ENCODE results near the gene TEX28. TPM values are rescaled to one million over a fixed set of nuclear protein-coding genes. Genes with fewer than 3 reads are reported as not detected.

The TEX28 gene
- total RNA-seq, 1 experiment from 2014 or later, result not detected

DNA sequence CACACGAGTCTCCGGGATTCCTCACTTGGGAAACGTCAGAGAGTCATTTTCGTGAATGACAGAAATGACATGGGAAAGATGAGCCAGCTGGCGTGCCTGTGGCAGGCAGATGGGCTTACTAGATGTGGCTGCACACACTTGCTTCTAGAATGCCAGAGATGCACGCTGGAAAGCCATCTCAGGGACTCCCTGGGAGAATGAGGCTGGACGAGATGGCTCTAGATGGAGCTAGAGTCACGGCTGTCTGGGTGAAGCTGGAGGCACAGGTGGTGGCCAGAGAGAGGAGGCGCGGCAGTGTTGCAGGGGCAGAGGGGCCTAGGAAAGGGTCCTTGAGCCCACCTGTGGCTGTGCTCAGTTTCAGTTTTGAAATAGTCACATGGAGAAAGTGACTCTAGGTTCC lies 26.7 kb upstream of the TEX28 start:
- Histone ChIP-seq H3K4me1 (ENCODE audit: control insufficient read depth in 1 of 2, insufficient read depth in 2 of 2, low read length in 2 of 2) (no peaks in the 10 kb centered on the region; a peak in 1 of 4 replicates), H4K20me1 (ENCODE audit: insufficient read depth) (no peaks in the 10 kb centered on the region), H3K27me3 (ENCODE audit: insufficient read depth, low read length) (0 out of 2 replicates have a peak, but pooled peaks cover 5% of the 10 kb centered on the region), H3K4me3 (replicated peaks in 1 of 2; ENCODE audit: low read depth in 1 of 2, low read length in 2 of 2) (no peak overlapping the region), H2AFZ (ENCODE audit: low read depth, low read length, poor library complexity, severe bottlenecking) (no peak overlapping the region), H3K79me2 (ENCODE audit: insufficient read depth, low read length) (no peaks in the 10 kb centered on the region), H3K9me2 (ENCODE audit: insufficient read depth) (no peaks in the 10 kb centered on the region), H3K4me2 (ENCODE audit: low read length) (no peak overlapping the region), H3K36me3 (ENCODE audit: control insufficient read depth in 1 of 2, insufficient read depth in 2 of 2, low read length in 2 of 2) (no peaks in the 10 kb centered on the region), H3K9ac (ENCODE audit: low read length) (no peak overlapping the region), H3K9me3 (ENCODE audit: control insufficient read depth in 1 of 2, insufficient read depth in 1 of 2, low read depth in 1 of 2, low read length in 2 of 2) (no peaks in the 10 kb centered on the region), H3K27ac (ENCODE audit: low read depth, low read length) (no peak overlapping the region)
- CTCF ChIA-PET, result no interaction called here
- ATAC-seq (peak; percentile 66), DNase-seq (ENCODE audit: low read depth, low spot score) (no peak)
- RAD21 ChIA-PET (ENCODE audit: low non-redundant PET in 1 of 2, low total read pairs in 2 of 2, uncharacterized antibody in 2 of 2, unreplicated experiment in 2 of 2), result no interaction called here
- BruUV-seq (replicated peaks), result no TSS peak
- peak; percentile 39; the same call in 1 of the 2 replicates for TF ChIP-seq RAD21 (IDR thresholded peaks at IDR 0.05; ENCODE audit: low read depth)
- no peak for TF ChIP-seq CBX3 (IDR thresholded peaks at IDR 0.05; ENCODE audit: low read depth)
- intact Hi-C loops (cut with micrococcal nuclease), result no loop called here
- POLR2A ChIA-PET, result no interaction called here

DNA sequence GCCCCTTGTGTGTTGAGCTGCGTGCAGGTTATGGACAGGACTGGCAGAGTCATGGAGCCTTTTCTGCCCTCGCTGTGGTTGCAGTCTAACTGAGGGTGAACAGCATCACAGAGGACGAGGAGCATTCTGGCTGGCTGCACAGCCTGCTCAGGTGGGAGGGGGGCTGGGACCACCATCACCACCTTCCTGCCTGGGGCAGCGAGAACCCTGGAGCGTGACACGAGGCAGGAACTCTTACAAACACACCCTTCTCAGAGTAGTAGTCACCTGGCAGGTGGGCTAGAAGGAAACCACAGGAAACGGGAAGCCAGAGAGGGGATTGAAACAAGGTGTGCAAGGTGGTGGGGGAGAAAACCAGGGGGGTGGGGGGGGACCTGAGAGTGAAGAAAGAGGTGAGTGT lies 26.2 kb upstream of the TEX28 start:
- POLR2A ChIA-PET, result no interaction called here
- ATAC-seq, result no peak

More for the DNA sequence above, 26.2 kb upstream of the TEX28 start:
- Histone ChIP-seq H3K27ac (ENCODE audit: low read depth, low read length) (no peak overlapping the region), H3K4me2 (ENCODE audit: low read length) (no peak overlapping the region), H3K9me2 (ENCODE audit: insufficient read depth) (no peaks in the 10 kb centered on the region), H3K27me3 (ENCODE audit: insufficient read depth, low read length) (0 out of 2 replicates have a peak, but pooled peaks cover 5% of the 10 kb centered on the region), H3K79me2 (ENCODE audit: insufficient read depth, low read length) (no peaks in the 10 kb centered on the region), H2AFZ (ENCODE audit: low read depth, low read length, poor library complexity, severe bottlenecking) (no peak overlapping the region), H3K36me3 (ENCODE audit: control insufficient read depth in 1 of 2, insufficient read depth in 2 of 2, low read length in 2 of 2) (no peaks in the 10 kb centered on the region), H3K4me3 (replicated peaks in 1 of 2; ENCODE audit: low read depth in 1 of 2, low read length in 2 of 2) (no peak overlapping the region), H4K20me1 (ENCODE audit: insufficient read depth) (no peaks in the 10 kb centered on the region), H3K9me3 (ENCODE audit: control insufficient read depth in 1 of 2, insufficient read depth in 1 of 2, low read depth in 1 of 2, low read length in 2 of 2) (no peaks in the 10 kb centered on the region), H3K4me1 (ENCODE audit: control insufficient read depth in 1 of 2, insufficient read depth in 2 of 2, low read length in 2 of 2) (no peaks in the 10 kb centered on the region; a peak in 1 of 4 replicates), H3K9ac (ENCODE audit: low read length) (no peak overlapping the region)
- DNase-seq (ENCODE audit: low read depth, low spot score), result no peak
- BruUV-seq (replicated peaks), result no TSS peak
- CTCF ChIA-PET, result no interaction called here
- RAD21 ChIA-PET (ENCODE audit: low non-redundant PET in 1 of 2, low total read pairs in 2 of 2, uncharacterized antibody in 2 of 2, unreplicated experiment in 2 of 2), result no interaction called here
- TF ChIP-seq SP1 (IDR thresholded peaks at IDR 0.05; ENCODE audit: low read depth), result no peak
- TF ChIP-seq, protein P1, sequence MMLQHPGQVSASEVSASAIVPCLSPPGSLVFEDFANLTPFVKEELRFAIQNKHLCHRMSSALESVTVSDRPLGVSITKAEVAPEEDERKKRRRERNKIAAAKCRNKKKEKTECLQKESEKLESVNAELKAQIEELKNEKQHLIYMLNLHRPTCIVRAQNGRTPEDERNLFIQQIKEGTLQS (IDR thresholded peaks at IDR 0.05), result no peak
- TF ChIP-seq, protein P2, sequence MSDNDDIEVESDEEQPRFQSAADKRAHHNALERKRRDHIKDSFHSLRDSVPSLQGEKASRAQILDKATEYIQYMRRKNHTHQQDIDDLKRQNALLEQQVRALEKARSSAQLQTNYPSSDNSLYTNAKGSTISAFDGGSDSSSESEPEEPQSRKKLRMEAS (IDR thresholded peaks at IDR 0.05), result no peak
- TF ChIP-seq CEBPB (IDR thresholded peaks at IDR 0.05; ENCODE audit: low read depth), result no peak
- TF ChIP-seq EGR1 (IDR thresholded peaks at IDR 0.05; ENCODE audit: low read depth), result no peak
- TF ChIP-seq POLR2AphosphoS5 (IDR thresholded peaks at IDR 0.05; ENCODE audit: low read depth, low read length), result no peak
- TF ChIP-seq EZH2 (IDR thresholded peaks at IDR 0.05), result no peak
- no peak for TF ChIP-seq SRF (IDR thresholded peaks at IDR 0.05; ENCODE audit: low read depth)
- no peak for TF ChIP-seq ELF1 (IDR thresholded peaks at IDR 0.05; ENCODE audit: borderline replicate concordance, low read depth)
- no peak for TF ChIP-seq CBX3 (IDR thresholded peaks at IDR 0.05; ENCODE audit: low read depth)
- TF ChIP-seq FOSL1 (IDR thresholded peaks at IDR 0.05; ENCODE audit: low read depth), result no peak
- TF ChIP-seq, protein P3, sequence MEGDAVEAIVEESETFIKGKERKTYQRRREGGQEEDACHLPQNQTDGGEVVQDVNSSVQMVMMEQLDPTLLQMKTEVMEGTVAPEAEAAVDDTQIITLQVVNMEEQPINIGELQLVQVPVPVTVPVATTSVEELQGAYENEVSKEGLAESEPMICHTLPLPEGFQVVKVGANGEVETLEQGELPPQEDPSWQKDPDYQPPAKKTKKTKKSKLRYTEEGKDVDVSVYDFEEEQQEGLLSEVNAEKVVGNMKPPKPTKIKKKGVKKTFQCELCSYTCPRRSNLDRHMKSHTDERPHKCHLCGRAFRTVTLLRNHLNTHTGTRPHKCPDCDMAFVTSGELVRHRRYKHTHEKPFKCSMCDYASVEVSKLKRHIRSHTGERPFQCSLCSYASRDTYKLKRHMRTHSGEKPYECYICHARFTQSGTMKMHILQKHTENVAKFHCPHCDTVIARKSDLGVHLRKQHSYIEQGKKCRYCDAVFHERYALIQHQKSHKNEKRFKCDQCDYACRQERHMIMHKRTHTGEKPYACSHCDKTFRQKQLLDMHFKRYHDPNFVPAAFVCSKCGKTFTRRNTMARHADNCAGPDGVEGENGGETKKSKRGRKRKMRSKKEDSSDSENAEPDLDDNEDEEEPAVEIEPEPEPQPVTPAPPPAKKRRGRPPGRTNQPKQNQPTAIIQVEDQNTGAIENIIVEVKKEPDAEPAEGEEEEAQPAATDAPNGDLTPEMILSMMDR (IDR thresholded peaks at IDR 0.05 in 2 of 3, conservative IDR thresholded peaks at IDR 0.05 in 1 of 3; ENCODE audit: borderline replicate concordance in 1 of 3, insufficient read depth in 1 of 3, low read depth in 2 of 3, low read length in 2 of 3), result no peak
- no peak for TF ChIP-seq ZFX (IDR thresholded peaks at IDR 0.05)
- TF ChIP-seq, protein P4, sequence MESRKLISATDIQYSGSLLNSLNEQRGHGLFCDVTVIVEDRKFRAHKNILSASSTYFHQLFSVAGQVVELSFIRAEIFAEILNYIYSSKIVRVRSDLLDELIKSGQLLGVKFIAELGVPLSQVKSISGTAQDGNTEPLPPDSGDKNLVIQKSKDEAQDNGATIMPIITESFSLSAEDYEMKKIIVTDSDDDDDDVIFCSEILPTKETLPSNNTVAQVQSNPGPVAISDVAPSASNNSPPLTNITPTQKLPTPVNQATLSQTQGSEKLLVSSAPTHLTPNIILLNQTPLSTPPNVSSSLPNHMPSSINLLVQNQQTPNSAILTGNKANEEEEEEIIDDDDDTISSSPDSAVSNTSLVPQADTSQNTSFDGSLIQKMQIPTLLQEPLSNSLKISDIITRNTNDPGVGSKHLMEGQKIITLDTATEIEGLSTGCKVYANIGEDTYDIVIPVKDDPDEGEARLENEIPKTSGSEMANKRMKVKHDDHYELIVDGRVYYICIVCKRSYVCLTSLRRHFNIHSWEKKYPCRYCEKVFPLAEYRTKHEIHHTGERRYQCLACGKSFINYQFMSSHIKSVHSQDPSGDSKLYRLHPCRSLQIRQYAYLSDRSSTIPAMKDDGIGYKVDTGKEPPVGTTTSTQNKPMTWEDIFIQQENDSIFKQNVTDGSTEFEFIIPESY (IDR thresholded peaks at IDR 0.05; ENCODE audit: extremely low read depth, insufficient replicate concordance, low read length), result no peak
- intact Hi-C loops (cut with micrococcal nuclease), result no loop called here

Measured in HCT116 (cell line).